Breast epithelium (tissue), 3 donors: ENCODE data around the gene CAMK4.

Experiments
- CTCF ChIP-seq, 3 donors: fragments of 450-650 bp; IDR thresholded peaks; one replicate each; pipeline ENCODE4 v1.5.1; 2016 to 2017; ENCODE audit warnings: antibody characterized with exemption in 3 of 3, mild to moderate bottlenecking in 3 of 3, moderate library complexity in 3 of 3
- POLR2A ChIP-seq: fragments of 450-650 bp; IDR thresholded peaks from one replicate; pipeline ENCODE4 v1.6.1; 2016; ENCODE audit warnings: antibody characterized with exemption, mild to moderate bottlenecking, moderate library complexity

GRCh38 chr5:111512375-111513130 lies 288.4 kb downstream of the CAMK4 start, which contains the start of gene STARD4:
- TF ChIP-seq POLR2A (no peak), CTCF (IDR thresholded peaks at IDR 0.05) (no peak)
